ENCODE data around the gene SPPL2C. TPM values are rescaled to one million over a fixed set of nuclear protein-coding genes. Genes with fewer than 3 reads are reported as not detected.

The SPPL2C gene
- total RNA-seq, 2 donors from 2014 or later = not detected

Other genes starting within 250 kb of the SPPL2C start
- gene CRHR1, start 60.6 kb upstream of the SPPL2C start, total RNA-seq = not detected
- gene MAPT, start 49.7 kb downstream of the SPPL2C start, total RNA-seq = 1 to 10 TPM; 4.4 to 5.7 TPM
- not detected for gene STH, start 154.4 kb downstream of the SPPL2C start, total RNA-seq

All from posterior vena cava (tissue), 2 donors.